Neural cell (in vitro differentiated cells): Measurements from ENCODE around the gene PFKP.

Experiments
- CTCF ChIP-seq: fragments of 450-650 bp; IDR thresholded peaks from 2 replicates; pipeline ENCODE4 v1.5.1; 2014; ENCODE audit warnings: antibody characterized with exemption, mild to moderate bottlenecking, moderate library complexity; ENCODE audit not compliant: poor library complexity, severe bottlenecking
- EZH2 ChIP-seq: fragments of 200-600, 300-800 bp; shearing (Covaris generic), sonication (generic); IDR thresholded peaks from 2 replicates; pipeline ENCODE4 v1.6.1; 2014; ENCODE audit warnings: antibody characterized with exemption, low read length, borderline replicate concordance, mild to moderate bottlenecking; ENCODE audit not compliant: insufficient read depth, poor library complexity, severe bottlenecking
- POLR2AphosphoS5 ChIP-seq: IDR thresholded peaks from 2 replicates; pipeline ENCODE4 v1.6.1; 2012
- RAD21 ChIP-seq: fragments of 450-650 bp; conservative IDR thresholded peaks from 2 replicates; pipeline ENCODE4 v1.6.1; 2014; ENCODE audit warnings: antibody characterized with exemption, mild to moderate bottlenecking, moderate library complexity
- SMC3 ChIP-seq: fragments of 450-650 bp; conservative IDR thresholded peaks from 2 replicates; pipeline ENCODE4 v1.6.1; 2014; ENCODE audit warnings: antibody characterized with exemption, mild to moderate bottlenecking, moderate library complexity; ENCODE audit not compliant: poor library complexity
- TF ChIP-seq, protein P1 (sequence below): IDR thresholded peaks from 2 replicates; pipeline ENCODE4 v1.6.1; 2012; ENCODE audit warnings: borderline replicate concordance

DNA sequence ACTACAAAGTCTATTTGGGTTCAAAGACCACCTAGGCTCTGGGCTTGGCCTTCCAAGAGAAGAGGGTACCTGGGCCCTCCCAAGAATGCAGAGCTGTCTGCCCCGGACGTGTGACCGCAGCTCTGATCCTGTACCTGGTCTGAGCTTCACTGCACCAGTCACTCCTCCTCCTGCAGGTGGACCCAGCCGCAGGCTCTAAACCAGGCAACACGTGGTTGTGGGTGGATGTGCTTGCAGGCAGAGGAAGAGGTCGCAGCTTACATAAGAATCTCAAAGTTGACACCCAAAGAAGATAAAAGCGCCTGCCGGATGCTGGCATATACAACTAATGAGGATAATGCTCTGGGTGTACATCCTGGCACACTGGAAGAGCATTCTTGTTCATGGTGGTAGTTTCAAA, 9.4 kb upstream of the PFKP start:
- TF ChIP-seq CTCF = no peak
- TF ChIP-seq EZH2 = no peak
- TF ChIP-seq, protein P1, sequence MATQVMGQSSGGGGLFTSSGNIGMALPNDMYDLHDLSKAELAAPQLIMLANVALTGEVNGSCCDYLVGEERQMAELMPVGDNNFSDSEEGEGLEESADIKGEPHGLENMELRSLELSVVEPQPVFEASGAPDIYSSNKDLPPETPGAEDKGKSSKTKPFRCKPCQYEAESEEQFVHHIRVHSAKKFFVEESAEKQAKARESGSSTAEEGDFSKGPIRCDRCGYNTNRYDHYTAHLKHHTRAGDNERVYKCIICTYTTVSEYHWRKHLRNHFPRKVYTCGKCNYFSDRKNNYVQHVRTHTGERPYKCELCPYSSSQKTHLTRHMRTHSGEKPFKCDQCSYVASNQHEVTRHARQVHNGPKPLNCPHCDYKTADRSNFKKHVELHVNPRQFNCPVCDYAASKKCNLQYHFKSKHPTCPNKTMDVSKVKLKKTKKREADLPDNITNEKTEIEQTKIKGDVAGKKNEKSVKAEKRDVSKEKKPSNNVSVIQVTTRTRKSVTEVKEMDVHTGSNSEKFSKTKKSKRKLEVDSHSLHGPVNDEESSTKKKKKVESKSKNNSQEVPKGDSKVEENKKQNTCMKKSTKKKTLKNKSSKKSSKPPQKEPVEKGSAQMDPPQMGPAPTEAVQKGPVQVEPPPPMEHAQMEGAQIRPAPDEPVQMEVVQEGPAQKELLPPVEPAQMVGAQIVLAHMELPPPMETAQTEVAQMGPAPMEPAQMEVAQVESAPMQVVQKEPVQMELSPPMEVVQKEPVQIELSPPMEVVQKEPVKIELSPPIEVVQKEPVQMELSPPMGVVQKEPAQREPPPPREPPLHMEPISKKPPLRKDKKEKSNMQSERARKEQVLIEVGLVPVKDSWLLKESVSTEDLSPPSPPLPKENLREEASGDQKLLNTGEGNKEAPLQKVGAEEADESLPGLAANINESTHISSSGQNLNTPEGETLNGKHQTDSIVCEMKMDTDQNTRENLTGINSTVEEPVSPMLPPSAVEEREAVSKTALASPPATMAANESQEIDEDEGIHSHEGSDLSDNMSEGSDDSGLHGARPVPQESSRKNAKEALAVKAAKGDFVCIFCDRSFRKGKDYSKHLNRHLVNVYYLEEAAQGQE = no peak
- TF ChIP-seq SMC3 = no peak
- TF ChIP-seq RAD21 = no peak
- TF ChIP-seq POLR2AphosphoS5 = no peak
